HepG2 (cell line): ENCODE data around the gene ZFYVE28. TPM values are rescaled to one million over a fixed set of nuclear protein-coding genes. Genes with fewer than 3 reads are reported as not detected.

Source experiments
- ELF1 ChIP-seq: sonication (generic); formaldehyde crosslinking; IDR thresholded peaks from 2 replicates; pipeline ENCODE4 v1.4.0; 2020; ENCODE audit warnings: missing genetic modification reagents
- GABPB1 ChIP-seq: IDR thresholded peaks from 2 replicates; pipeline ENCODE4 v1.6.1; 2016; ENCODE audit warnings: mild to moderate bottlenecking, missing genetic modification reagents, moderate library complexity, missing compliant biosample characterization
- HMGXB4 ChIP-seq, 2 experiments: sonication (generic) in 1 of 2; formaldehyde crosslinking in 1 of 2; IDR thresholded peaks; 2 replicates each; pipeline versions ENCODE4 v1.4.0 to v1.6.1; 2018 to 2020; ENCODE audit warnings: missing genetic modification reagents in 2 of 2, borderline replicate concordance in 1 of 2, low read depth in 1 of 2, mild to moderate bottlenecking in 1 of 2, missing biosample characterization in 1 of 2
- KDM4B ChIP-seq: sonication (generic); formaldehyde crosslinking; IDR thresholded peaks from 2 replicates; pipeline ENCODE4 v1.4.0; 2020; ENCODE audit warnings: missing genetic modification reagents
- KLF9 ChIP-seq: IDR thresholded peaks from 2 replicates; pipeline ENCODE4 v1.6.1; 2016; ENCODE audit warnings: low read depth
- NAIF1 ChIP-seq: sonication (generic); formaldehyde crosslinking; IDR thresholded peaks from 2 replicates; pipeline ENCODE4 v1.5.0; 2020; ENCODE audit warnings: mild to moderate bottlenecking, missing genetic modification reagents, borderline replicate concordance
- PTBP1 ChIP-seq: fragments of 200-400 bp; formaldehyde crosslinking; IDR thresholded peaks from 2 replicates; pipeline ENCODE4 v1.6.1; 2018; ENCODE audit warnings: low read length, low read depth; ENCODE audit not compliant: poor library complexity, severe bottlenecking
- RBM39 ChIP-seq: fragments of 200-400 bp; formaldehyde crosslinking; IDR thresholded peaks from one replicate; pipeline ENCODE4 v1.6.1; 2018; ENCODE audit warnings: antibody characterized with exemption, mild to moderate bottlenecking, low read depth, low read length; ENCODE audit not compliant: poor library complexity, severe bottlenecking
- SKI ChIP-seq: fragments of 450-650 bp; IDR thresholded peaks from one replicate; pipeline ENCODE4 v1.6.1; 2018; ENCODE audit warnings: mild to moderate bottlenecking; ENCODE audit not compliant: partially characterized antibody
- SRSF9 ChIP-seq: fragments of 200-400 bp; formaldehyde crosslinking; IDR thresholded peaks from 2 replicates; pipeline ENCODE4 v1.6.1; 2018; ENCODE audit warnings: borderline replicate concordance, mild to moderate bottlenecking, low read depth, low read length; ENCODE audit not compliant: insufficient read depth, poor library complexity, severe bottlenecking
- TARDBP ChIP-seq: sonication (generic); formaldehyde crosslinking; IDR thresholded peaks from 2 replicates; pipeline ENCODE4 v1.8.0; 2022; ENCODE audit warnings: mild to moderate bottlenecking, missing genetic modification reagents
- TERF1 ChIP-seq: sonication (generic); formaldehyde crosslinking; IDR thresholded peaks from 2 replicates; pipeline ENCODE4 v1.8.0; 2022; ENCODE audit warnings: mild to moderate bottlenecking, missing genetic modification reagents, moderate library complexity
- ZBTB42 ChIP-seq: sonication (generic); formaldehyde crosslinking; IDR thresholded peaks from 2 replicates; pipeline ENCODE4 v1.5.0; 2020; ENCODE audit warnings: mild to moderate bottlenecking, missing genetic modification reagents
- ZBTB49 ChIP-seq: sonication (generic); formaldehyde crosslinking; IDR thresholded peaks from 2 replicates; pipeline ENCODE4 v1.4.0; 2020; ENCODE audit warnings: missing genetic modification reagents, borderline replicate concordance
- ZKSCAN1 ChIP-seq: fragments of 150-350 bp; IDR thresholded peaks from 2 replicates; pipeline ENCODE4 v1.6.1; 2014; ENCODE audit warnings: low read length
- ZMYM4 ChIP-seq: sonication (generic); formaldehyde crosslinking; IDR thresholded peaks from 2 replicates; pipeline ENCODE4 v1.8.1; 2023; ENCODE audit warnings: mild to moderate bottlenecking, missing genetic modification reagents
- ZNF530 ChIP-seq: sonication (generic); formaldehyde crosslinking; IDR thresholded peaks from 2 replicates; pipeline ENCODE4 v1.5.0; 2020; ENCODE audit warnings: low read depth, mild to moderate bottlenecking, missing genetic modification reagents
- ZNF788 ChIP-seq: sonication (generic); formaldehyde crosslinking; IDR thresholded peaks from 2 replicates; pipeline ENCODE4 v1.5.0; 2020; ENCODE audit warnings: mild to moderate bottlenecking, missing genetic modification reagents, borderline replicate concordance
- ZSCAN22 ChIP-seq: sonication (generic); formaldehyde crosslinking; IDR thresholded peaks from 2 replicates; pipeline ENCODE4 v1.4.0; 2020; ENCODE audit warnings: mild to moderate bottlenecking, missing genetic modification reagents
- polyA plus RNA-seq, 8 experiments: library from polyadenylated mRNA; depleted of rRNA in 3 of 8; stranded (reverse) in 7 of 8; unstranded in 1 of 8; fragments of >200 nt; fragmentation: Illumina TruSeq in 4 of 8; extraction: Trizol in 4 of 8; gene quantifications; 2 replicates each; pipeline versions ENCODE4 v1.2.1 to v1.2.3, GENCODE V29; 2011 to 2016; ENCODE audit warnings: low read depth in 4 of 8, missing spikeins in 1 of 8, mixed read lengths in 1 of 8; ENCODE audit not compliant: insufficient read depth in 1 of 8
- total RNA-seq, 5 experiments: library from RNA; depleted of rRNA; stranded (reverse); fragments of >200 nt; fragmentation: Illumina TruSeq; extraction: Trizol; gene quantifications; 2 replicates each; pipeline ENCODE4 v1.2.3, GENCODE V29; 2016; ENCODE audit warnings: low read depth in 1 of 5
- TF ChIP-seq, protein P1 (sequence below): sonication (generic); formaldehyde crosslinking; IDR thresholded peaks from 2 replicates; pipeline ENCODE4 v1.4.0; 2020; ENCODE audit warnings: missing genetic modification reagents
- TF ChIP-seq, protein P2 (sequence below): sonication (generic); formaldehyde crosslinking; IDR thresholded peaks from 2 replicates; pipeline ENCODE4 v1.8.0; 2022; ENCODE audit warnings: mild to moderate bottlenecking, missing genetic modification reagents, moderate library complexity

The ZFYVE28 gene
- total and polyA plus RNA-seq, 2 of the 13 experiments (the other 11 are each of a cell fraction or from before 2014, with no cell fraction given) = 0.12 to 0.22 TPM

DNA sequence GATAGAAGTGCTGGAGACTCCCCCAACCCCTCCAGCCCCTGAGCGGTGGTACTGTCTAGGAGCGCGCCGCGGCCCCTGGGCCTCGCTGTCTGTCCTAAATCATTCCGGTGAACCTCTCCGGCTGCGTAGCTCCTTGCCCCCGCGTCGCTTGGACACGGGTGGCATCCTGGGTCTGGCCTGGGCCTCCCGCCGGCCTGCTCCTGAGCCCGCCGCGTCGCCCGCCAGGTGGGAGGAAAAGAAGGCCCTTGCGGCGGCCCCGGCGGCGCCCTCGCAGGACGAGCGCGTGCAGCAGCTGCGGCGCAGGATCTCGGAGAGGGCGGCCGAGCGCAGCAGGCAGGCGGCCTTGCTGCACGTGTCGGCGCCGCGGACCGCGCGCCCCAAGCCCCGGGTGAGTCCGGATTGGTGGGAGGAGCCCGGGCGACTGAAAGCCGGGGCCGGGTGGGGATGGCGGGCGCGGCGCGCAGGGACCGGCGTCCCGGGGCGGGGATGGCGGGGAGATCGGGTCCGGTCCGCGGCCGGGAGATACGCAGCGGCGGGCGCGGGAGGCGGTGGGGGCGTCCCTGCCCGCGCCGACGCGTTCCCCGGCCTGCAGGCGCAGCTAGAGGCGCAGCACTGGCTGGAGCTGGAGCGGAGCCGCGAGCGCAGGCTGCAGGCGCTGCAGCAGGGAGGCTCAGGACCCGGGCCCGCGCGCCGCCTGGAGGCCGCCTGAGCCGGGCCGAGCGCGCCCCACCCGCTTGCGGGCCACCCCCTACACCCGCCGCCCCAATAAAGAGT is 44.0 kb upstream of the ZFYVE28 start (continued):
- TF ChIP-seq ZBTB49 (CRISPR knock-in tag) (no peak), ELF1 (CRISPR knock-in tag) (no peak), SKI (no peak), SRSF9 (no peak), ZNF530 (CRISPR knock-in tag) (no peak), NAIF1 (CRISPR knock-in tag) (no peak), KLF9 (CRISPR knock-in tag) (no peak), TARDBP (CRISPR knock-in tag) (no peak), ZKSCAN1 (no peak), KDM4B (CRISPR knock-in tag) (no peak), TERF1 (CRISPR knock-in tag) (peak; percentile 63; the same call in 1 of the 2 replicates), ZMYM4 (CRISPR knock-in tag) (peak; percentile 65; the same call in 1 of the 2 replicates), ZNF788 (CRISPR knock-in tag) (no peak), GABPB1 (CRISPR knock-in tag) (peak; percentile 73; the same call in 1 of the 2 replicates), RBM39 (no peak), ZSCAN22 (CRISPR knock-in tag) (no peak), HMGXB4 (CRISPR knock-in tag; IDR thresholded peaks at IDR 0.05; ENCODE audit: borderline replicate concordance in 1 of 2, low read depth in 1 of 2) (peak; percentile 38 to 61; a peak in 3 of 4 replicates), ZBTB42 (CRISPR knock-in tag) (no peak), PTBP1 (no peak)
- TF ChIP-seq, protein P1, sequence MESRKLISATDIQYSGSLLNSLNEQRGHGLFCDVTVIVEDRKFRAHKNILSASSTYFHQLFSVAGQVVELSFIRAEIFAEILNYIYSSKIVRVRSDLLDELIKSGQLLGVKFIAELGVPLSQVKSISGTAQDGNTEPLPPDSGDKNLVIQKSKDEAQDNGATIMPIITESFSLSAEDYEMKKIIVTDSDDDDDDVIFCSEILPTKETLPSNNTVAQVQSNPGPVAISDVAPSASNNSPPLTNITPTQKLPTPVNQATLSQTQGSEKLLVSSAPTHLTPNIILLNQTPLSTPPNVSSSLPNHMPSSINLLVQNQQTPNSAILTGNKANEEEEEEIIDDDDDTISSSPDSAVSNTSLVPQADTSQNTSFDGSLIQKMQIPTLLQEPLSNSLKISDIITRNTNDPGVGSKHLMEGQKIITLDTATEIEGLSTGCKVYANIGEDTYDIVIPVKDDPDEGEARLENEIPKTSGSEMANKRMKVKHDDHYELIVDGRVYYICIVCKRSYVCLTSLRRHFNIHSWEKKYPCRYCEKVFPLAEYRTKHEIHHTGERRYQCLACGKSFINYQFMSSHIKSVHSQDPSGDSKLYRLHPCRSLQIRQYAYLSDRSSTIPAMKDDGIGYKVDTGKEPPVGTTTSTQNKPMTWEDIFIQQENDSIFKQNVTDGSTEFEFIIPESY (CRISPR knock-in tag) = no peak; the same call in 1 of the 2 replicates
- TF ChIP-seq, protein P2, sequence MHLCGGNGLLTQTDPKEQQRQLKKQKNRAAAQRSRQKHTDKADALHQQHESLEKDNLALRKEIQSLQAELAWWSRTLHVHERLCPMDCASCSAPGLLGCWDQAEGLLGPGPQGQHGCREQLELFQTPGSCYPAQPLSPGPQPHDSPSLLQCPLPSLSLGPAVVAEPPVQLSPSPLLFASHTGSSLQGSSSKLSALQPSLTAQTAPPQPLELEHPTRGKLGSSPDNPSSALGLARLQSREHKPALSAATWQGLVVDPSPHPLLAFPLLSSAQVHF (CRISPR knock-in tag) = peak; percentile 95
